ENCODE data around the gene FAM98C.

- no peak for TF ChIP-seq POLR2A (IDR thresholded peaks at IDR 0.05)
- TF ChIP-seq, protein P1, sequence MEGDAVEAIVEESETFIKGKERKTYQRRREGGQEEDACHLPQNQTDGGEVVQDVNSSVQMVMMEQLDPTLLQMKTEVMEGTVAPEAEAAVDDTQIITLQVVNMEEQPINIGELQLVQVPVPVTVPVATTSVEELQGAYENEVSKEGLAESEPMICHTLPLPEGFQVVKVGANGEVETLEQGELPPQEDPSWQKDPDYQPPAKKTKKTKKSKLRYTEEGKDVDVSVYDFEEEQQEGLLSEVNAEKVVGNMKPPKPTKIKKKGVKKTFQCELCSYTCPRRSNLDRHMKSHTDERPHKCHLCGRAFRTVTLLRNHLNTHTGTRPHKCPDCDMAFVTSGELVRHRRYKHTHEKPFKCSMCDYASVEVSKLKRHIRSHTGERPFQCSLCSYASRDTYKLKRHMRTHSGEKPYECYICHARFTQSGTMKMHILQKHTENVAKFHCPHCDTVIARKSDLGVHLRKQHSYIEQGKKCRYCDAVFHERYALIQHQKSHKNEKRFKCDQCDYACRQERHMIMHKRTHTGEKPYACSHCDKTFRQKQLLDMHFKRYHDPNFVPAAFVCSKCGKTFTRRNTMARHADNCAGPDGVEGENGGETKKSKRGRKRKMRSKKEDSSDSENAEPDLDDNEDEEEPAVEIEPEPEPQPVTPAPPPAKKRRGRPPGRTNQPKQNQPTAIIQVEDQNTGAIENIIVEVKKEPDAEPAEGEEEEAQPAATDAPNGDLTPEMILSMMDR (IDR thresholded peaks at IDR 0.05) = no peak
- TF ChIP-seq POLR2AphosphoS5 (IDR thresholded peaks at IDR 0.05) = no peak
Measured at GRCh38 chr19:38400361-38400760, 2.5 kb upstream of the FAM98C start.

All from upper lobe of left lung (tissue), 4 donors.